Fibroblast of pulmonary artery (primary cell): Measurements from ENCODE around the gene ETFRF1.

ENCODE experiments used
- DNase-seq: peaks from one replicate; pipeline ENCODE4 v3.0.0-alpha.2; 2010; ENCODE audit warnings: low read depth
- H3K4me3 ChIP-seq: replicated peaks from 2 replicates; pipeline ENCODE4 v1.5.1; 2011; ENCODE audit warnings: low read depth, mild to moderate bottlenecking, control low read depth, low read length, moderate library complexity
- CTCF ChIP-seq: IDR thresholded peaks from 2 replicates; pipeline ENCODE4 v1.5.1; 2011; ENCODE audit warnings: mild to moderate bottlenecking, control low read depth, low read length, inconsistent platforms; ENCODE audit errors: missing control alignments

Gene ETFRF1

DNA sequence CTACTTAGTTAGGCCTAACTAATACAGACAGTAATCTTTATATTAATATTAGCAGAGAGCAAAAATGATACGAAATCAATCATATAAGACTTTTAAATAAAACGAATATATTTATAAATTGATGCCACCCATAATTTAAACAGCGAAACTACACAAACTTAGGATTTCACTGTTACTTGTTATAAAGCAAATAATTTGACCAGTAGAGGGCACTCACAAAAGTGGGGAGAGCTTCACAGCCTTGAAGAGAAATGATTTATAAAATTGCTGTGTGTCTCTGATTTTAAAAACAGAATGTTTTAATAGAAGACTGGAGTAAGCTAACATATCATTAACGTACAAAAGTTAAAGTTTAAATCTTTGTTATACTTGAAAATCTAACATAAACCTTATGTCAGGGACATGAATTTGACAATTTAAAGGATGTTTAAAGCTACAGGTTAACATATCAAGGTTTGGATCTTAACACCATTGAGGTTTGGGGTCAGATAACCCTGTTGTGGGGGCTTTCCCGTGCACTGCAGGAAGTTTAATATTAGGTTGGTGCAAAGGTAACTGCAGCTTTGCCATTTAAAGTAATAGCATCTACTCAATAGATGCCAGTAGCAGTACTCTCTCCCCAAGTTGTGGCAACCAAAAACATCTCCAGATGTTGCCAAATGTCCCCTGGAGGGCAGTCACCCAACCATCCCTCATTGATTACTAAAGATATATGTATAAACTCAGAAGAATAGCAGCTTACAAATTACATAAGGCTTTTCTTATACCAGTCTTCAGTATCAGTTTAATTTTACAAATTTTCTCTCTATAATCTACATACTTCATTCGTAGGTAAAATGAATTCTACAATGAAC is 46.4 kb downstream of the ETFRF1 start:
- H3K4me3 ChIP-seq, result no peak overlapping the region
- peak; percentile 64 for TF ChIP-seq CTCF
- peak; percentile 76 for DNase-seq

- TF ChIP-seq CTCF, result no peak
- no peak overlapping the region for H3K4me3 ChIP-seq
- DNase-seq, result peak; percentile 66
These were observed 48.1 kb downstream of the ETFRF1 start for GRCh38 chr12:25242981-25243679.

DNA sequence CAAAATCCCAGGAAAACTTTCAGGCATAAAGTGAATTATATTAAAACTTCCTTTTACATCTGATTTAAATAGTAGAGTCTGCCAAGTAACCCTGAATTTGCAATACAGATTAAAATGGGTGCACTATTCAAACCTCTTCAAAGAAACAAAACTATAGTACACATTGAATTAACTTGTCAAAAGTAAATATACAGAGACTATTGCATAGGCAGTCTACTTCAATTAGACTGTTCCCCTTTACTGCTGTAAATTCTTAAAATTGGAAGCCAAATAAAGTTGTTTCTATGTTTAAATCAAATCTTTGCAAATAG is 48.6 kb downstream of the ETFRF1 start:
- no peak overlapping the region for H3K4me3 ChIP-seq
- no peak for DNase-seq
- no peak for TF ChIP-seq CTCF

DNA sequence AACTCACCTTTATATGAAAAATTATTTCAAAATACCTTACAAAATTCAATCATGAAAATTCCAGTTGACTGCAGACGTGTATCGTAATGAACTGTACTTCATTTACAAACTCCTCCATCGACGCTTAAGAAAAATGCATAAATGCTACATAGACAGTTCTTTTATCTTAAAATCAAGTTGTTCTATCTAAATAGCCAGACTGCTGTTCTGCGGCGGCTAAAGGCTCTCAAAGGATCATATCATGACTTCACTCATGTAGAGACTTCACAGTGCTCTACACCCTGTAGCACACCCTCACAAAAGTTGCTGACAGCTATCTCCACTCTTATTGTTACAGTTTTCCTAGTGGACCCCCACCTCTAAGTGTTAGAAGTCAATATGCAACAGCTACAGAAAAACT is 50.5 kb downstream of the ETFRF1 start:
- no peak for TF ChIP-seq CTCF
- H3K4me3 ChIP-seq, result no peak overlapping the region
- no peak for DNase-seq

DNA sequence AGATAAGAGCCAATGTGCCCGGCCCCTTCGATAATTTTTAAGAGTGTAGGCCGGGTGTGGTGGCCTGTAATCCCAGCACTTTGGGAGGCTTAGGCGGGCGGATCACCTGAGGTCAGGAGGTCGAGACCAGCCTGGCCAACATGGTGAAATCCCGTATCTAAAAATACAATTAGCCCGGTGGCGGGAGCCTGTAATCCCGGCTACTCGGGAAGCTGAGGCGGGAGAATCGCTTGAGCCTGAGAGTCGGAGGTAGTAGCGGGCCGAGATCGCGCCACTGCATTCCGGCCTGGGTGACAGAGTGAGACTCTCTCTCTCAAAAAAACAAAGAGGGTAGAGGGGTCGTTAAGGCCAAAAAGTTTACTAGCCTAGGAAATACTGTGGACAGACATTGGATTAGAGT is 53.1 kb downstream of the ETFRF1 start:
- no peak for TF ChIP-seq CTCF
- DNase-seq, result no peak
- H3K4me3 ChIP-seq, result no peak overlapping the region

- no peak overlapping the region for H3K4me3 ChIP-seq
- DNase-seq, result no peak
These were observed 53.7 kb downstream of the ETFRF1 start for GRCh38 chr12:25248732-25249131.

More at GRCh38 chr12:25248732-25249131, 53.7 kb downstream of the ETFRF1 start:
- TF ChIP-seq CTCF, result no peak
